ENCODE data around the gene CES2. TPM values are rescaled to one million over a fixed set of nuclear protein-coding genes. Genes with fewer than 3 reads are reported as not detected.
"Not testable (repeated sequence)": the region's sequence is repeated elsewhere in the genome, so short reads cannot be mapped to it uniquely, and the experiment has no call there.

CES2 gene
- total RNA-seq, 3 donors from 2014 or later = 22.6 to 25.3 (median 24.3) TPM

DNA sequence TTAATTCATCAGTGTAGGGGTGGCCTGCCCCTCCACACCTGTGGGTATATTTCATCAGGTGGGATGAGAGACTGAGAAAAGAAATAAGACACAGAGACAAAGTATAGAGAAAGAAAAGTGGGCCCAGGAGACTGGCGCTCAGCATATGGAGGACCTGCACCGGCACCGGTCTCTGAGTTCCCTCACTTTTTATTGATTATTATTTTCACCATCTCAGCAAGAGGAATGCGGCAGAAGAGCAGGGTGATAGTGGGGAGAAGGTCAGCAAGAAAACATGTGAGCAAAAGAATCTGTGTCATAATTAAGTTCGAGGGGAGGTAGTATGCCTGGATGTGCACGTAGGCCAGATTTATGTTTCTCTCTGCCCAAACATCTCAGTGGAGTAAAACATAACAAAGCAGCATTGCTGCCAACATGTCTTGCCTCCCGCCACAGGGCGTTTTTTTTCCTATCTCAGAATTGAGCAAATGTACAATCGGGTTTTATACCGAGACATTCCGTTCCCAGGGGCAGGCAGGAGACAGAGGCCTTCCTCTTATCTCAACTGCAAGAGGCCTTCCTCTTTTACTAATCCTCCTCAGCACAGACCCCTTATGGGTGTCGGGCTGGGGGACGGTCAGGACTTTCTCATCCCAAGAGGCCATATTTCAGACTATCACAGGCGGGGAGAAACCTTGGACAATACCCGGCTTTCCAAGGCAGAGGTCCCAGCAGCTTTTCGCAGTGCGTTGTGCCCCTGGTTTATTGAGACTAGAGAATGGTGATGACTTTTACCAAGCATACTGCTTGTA, 20.2 kb downstream of the CES2 start:
- peaks cover 25% of the 10 kb centered on the region for H3K27me3 Mint-ChIP-seq (ENCODE audit: low read depth)
- ATAC-seq; DNase-seq; H3K4me1 Mint-ChIP-seq (ENCODE audit: low read depth); H3K9me3 Mint-ChIP-seq; H3K36me3 Mint-ChIP-seq (ENCODE audit: insufficient read depth); H3K4me3 Mint-ChIP-seq: not testable (repeated sequence)

DNA sequence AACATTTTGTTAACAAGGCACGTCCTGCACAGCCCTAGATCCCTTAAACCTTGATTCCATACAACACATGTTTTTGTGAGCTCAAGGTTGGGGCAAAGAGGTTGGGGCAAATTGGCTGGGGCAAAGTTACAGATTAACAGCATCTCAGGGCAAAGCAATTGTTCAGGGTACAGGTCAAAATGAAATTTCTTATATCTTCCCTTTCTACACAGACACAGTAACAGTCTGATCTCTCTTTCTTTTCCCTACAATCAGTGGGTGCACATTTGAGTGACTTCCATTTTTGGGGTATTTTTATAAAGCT, 20.8 kb downstream of the CES2 start:
- DNase-seq; H3K4me3 Mint-ChIP-seq; H3K36me3 Mint-ChIP-seq (ENCODE audit: insufficient read depth); H3K9me3 Mint-ChIP-seq; ATAC-seq; H3K4me1 Mint-ChIP-seq (ENCODE audit: low read depth): not testable (repeated sequence)
- peaks cover 23% of the 10 kb centered on the region for H3K27me3 Mint-ChIP-seq (ENCODE audit: low read depth)

DNA sequence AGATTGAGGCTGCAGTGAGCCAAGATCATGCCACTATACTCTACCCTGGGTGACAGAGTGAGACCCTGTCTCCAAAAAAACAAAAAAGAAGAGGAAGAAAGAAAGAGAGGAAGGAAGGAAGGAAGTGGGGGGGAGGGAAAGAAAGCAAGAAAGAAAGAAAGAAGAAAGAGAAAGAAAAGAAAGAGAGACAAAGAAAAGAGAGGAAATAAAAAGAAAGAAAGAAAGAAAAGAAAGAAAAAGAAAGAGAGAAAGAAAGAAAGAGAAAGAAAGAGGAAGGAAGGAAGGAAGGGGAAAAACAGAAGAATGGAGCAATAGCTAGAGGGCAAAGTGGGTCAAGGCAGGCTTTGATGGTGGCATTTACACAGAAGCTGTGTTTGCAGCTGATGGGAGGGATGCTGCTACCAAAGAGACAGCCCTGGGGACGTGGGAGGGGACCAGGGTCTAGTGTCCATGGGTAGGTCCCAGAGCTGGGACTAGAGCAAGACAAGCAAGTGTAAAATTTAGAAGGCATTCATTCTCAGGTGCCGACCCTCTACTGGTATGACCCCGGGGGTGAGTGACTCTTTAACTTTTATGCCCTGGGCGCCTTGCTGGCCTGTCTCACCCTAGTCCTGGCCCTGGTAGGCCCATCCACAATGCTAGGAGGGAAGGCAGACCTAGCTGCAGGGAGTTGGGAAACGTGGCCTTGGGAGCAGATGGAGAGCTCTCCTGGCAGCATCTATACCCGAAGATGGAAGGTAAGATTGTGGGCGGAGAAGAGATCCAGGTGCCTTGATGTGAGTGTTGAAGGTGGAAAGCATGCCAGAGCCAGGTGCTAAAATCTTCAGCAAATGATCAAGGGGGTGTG, 23.8 kb downstream of the CES2 start:
- DNase-seq (no peak), ATAC-seq (no peak)
- H3K4me3 Mint-ChIP-seq = no peak overlapping the region
- H3K9me3 Mint-ChIP-seq = no peaks in the 10 kb centered on the region
- H3K36me3 Mint-ChIP-seq (ENCODE audit: insufficient read depth) = no peaks in the 10 kb centered on the region
- peaks cover 9% of the 10 kb centered on the region for H3K4me1 Mint-ChIP-seq (ENCODE audit: low read depth)
- H3K27me3 Mint-ChIP-seq (ENCODE audit: low read depth) = peaks cover under 1% of the 10 kb centered on the region

DNA sequence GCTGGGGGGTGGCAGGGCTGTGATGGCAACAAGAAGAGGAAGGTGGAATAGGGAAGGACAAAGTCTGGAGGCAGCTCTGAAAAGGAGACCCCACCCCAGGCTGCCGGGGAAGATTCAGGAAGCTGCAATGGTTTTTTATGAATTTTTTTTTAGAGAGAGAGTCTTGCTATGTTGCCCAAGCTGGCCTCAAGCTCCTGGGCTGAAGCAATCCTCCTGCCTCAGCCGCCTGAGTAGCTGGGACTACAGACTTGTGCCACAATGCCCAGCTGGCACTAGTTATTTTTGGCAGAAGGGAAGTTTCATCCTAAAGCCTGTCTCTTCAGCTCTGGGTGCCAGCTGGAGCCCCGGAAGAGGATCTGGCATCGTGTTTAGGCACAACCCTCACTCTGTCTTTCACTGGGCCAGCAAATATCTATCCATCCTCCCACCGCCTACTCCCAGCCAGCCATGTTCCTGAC, 24.4 kb downstream of the CES2 start:
- Mint-ChIP-seq H3K27me3 (ENCODE audit: low read depth) (no peaks in the 10 kb centered on the region), H3K36me3 (ENCODE audit: insufficient read depth) (no peaks in the 10 kb centered on the region), H3K4me3 (no peak overlapping the region), H3K9me3 (no peaks in the 10 kb centered on the region), H3K4me1 (ENCODE audit: low read depth) (peaks cover 9% of the 10 kb centered on the region)
- DNase-seq = no peak
- no peak for ATAC-seq

DNA sequence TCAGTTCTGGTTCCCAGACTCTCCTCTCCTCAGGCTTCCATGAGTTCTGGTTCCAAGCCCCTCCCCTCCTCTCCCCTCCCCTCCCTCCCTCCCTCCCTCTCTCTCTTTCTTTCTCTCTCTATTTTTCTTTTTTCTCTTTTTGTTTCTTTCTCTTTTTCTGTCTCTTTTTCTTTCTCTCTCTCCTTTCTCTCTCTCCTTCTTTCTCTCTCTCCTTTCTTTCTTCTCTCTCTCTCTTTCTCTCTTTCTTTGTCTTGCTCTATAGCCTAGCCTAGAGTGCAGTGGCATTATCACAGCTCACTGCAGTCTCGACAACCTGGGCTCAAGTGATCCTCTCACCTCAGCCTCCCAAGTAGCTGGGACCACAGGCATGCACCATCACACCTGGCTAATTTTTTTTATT, 25.0 kb downstream of the CES2 start:
- H3K9me3 Mint-ChIP-seq = no peaks in the 10 kb centered on the region
- no peak for ATAC-seq
- H3K27me3 Mint-ChIP-seq (ENCODE audit: low read depth) = no peaks in the 10 kb centered on the region
- peaks cover 9% of the 10 kb centered on the region for H3K4me1 Mint-ChIP-seq (ENCODE audit: low read depth)
- DNase-seq = no peak
- no peaks in the 10 kb centered on the region for H3K36me3 Mint-ChIP-seq (ENCODE audit: insufficient read depth)
- H3K4me3 Mint-ChIP-seq = no peak overlapping the region

DNA sequence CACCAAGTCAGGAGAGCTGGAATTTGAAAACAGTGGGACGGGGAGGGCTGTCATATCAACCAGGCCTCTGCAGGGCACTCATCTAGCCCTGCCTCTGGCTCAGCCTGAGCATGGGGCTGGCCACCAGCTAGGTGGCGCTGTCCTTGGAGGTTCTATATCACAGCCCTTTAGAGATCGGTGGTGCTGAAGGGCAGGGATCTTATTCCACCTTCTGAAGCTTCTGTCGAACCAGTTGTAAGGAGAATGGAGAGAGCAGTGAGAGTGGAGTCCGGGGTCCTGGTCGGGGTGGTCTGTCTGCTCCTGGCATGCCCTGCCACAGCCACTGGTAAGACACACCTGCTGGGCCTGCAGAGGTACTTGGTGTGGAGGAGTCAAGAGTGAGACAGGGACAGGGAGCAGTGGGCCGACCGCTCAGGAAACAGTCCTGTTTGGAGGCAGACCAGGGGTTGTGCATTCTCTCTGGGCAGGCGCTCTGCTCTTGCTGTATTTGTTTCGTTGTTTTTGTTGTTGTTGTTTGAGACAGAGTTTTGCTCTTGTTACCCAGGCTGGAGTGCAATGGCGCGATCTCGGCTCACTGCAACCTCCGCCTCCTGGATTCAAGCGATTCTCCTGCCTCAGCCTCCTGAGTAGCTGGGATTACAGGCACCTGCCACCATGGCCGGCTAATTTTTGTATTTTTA, 25.9 kb downstream of the CES2 start, which contains the start of gene CES3:
Gene CES3, plus strand, starts transcription at position 202 of the 680 bp plus-strand sequence. Its CDS starts 42 bp downstream, at position 244.
- no peak within 1 kb of the TSS for H3K4me3 Mint-ChIP-seq
- no peaks in the 10 kb centered on the region for H3K9me3 Mint-ChIP-seq
- H3K4me1 Mint-ChIP-seq (ENCODE audit: low read depth) = peaks cover 9% of the 10 kb centered on the region
- no peaks in the 10 kb centered on the region for H3K36me3 Mint-ChIP-seq (ENCODE audit: insufficient read depth)
- DNase-seq (peak; percentile 42), ATAC-seq (peak; percentile 95 to 96)
- H3K27me3 Mint-ChIP-seq (ENCODE audit: low read depth) = no peaks in the 10 kb centered on the region

DNA sequence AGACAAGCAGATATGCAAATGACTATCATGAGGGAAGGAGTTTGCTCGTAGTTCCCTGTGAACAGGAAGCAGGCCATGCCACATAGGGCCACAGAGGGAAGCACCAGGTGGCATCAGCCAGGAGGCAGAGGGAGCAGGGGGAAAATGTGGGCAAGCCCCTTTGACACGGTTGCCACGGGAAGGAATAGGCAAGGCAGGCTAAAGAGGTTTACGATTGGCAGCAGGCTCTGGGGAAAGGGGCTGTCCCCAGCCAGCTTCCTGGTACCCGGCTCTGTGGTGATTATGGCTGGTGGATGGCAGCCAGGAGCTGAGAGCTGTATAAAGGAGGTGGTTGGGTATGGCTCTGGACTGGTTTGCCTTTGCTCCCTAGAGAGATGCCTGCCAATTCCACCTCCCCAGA, 26.6 kb downstream of the CES2 start:
- Mint-ChIP-seq H3K4me3 (no peak overlapping the region), H3K36me3 (ENCODE audit: insufficient read depth) (no peaks in the 10 kb centered on the region), H3K4me1 (ENCODE audit: low read depth) (peaks cover 9% of the 10 kb centered on the region), H3K27me3 (ENCODE audit: low read depth) (no peaks in the 10 kb centered on the region), H3K9me3 (no peaks in the 10 kb centered on the region)
- ATAC-seq (no peak), DNase-seq (no peak)

DNA sequence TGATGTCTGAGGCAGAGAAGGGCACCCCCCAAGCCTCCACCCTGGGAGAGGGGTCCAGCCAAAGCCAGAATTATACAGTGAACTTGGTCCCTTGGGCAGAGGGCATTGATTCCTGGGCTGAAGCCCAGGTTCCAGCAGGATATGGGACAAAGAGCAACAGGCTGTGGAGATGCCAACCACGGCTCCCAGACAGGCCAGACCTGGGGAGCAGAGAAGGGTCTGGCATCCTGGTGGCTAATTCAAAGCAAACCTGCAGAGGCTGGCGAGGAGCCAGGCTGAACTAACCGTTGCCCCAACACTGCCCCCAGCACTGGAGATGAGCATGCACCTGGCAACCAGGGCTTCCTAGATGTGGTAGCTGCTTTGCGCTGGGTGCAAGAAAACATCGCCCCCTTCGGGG, 28.7 kb downstream of the CES2 start:
- DNase-seq (no peak), ATAC-seq (no peak)
- Mint-ChIP-seq H3K36me3 (ENCODE audit: insufficient read depth) (no peaks in the 10 kb centered on the region), H3K27me3 (ENCODE audit: low read depth) (no peaks in the 10 kb centered on the region), H3K4me3 (no peak overlapping the region), H3K9me3 (no peaks in the 10 kb centered on the region), H3K4me1 (ENCODE audit: low read depth) (peaks cover 5% of the 10 kb centered on the region)

DNA sequence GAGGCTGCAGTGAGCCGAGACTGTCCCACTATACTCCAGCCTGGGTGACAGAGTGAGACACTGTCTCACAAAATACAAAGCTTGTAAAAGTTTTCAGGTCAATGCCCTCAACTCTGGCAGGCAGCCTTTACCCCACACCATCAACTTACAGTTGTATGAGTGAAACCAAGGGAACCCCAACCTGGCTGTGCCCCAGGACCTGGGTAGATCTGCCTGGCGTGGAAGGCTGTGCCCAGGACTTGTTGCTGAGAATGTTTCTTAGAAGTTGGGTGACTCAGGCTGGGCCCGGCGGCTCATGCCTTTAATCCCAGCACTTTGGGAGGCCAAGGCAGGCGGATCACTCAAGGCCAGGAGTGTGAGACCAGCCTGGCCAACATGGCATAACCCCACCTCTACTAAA, 33.5 kb downstream of the CES2 start:
- no peaks in the 10 kb centered on the region for H3K27me3 Mint-ChIP-seq (ENCODE audit: low read depth)
- no peak overlapping the region for H3K4me3 Mint-ChIP-seq
- H3K36me3 Mint-ChIP-seq (ENCODE audit: insufficient read depth) = no peaks in the 10 kb centered on the region
- ATAC-seq (no peak), DNase-seq (no peak)
- no peaks in the 10 kb centered on the region for H3K9me3 Mint-ChIP-seq
- no peaks in the 10 kb centered on the region for H3K4me1 Mint-ChIP-seq (ENCODE audit: low read depth)

DNA sequence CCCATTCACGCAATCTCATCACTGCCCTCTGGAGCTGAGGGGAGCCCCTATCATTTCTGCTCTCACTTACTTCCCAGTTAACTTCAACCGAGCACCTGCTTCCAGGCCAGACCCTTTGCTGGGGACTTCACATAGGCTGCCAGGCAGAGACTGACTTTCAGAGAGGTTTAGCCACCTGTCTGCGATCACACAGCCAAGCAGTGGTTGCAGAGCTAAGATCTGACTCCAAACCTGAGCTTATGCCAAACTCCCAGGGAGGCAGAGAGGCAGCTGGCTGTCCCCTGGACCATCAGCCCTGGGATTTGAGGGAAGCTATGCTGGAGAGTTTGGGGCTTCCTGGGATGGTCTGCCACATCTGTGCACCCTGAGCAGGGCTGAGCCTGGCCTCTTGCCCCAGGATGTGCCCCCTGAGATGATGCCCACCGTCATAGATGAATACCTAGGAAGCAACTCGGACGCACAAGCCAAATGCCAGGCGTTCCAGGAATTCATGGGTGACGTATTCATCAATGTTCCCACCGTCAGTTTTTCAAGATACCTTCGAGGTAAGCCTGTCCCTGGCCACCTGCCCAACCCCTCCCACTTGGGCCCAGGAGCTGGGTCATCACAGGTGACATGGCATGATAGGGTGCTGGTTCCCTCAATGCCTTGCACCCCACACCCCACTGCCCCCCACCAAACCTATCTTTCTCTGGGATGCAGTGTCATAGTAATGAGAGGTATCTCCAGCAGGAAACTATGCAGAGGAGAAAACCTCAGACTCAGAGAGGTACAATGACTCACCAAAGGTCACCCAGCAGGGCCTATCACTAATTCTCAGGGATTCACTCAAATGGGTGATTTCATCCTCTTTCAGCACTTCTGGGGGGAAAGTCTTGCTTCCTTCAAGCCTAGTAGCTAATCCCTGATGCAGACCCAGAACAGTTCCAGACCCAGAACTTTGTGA, 35.7 kb downstream of the CES2 start:
- Mint-ChIP-seq H3K9me3 (no peaks in the 10 kb centered on the region), H3K36me3 (ENCODE audit: insufficient read depth) (no peaks in the 10 kb centered on the region), H3K4me3 (no peak overlapping the region), H3K27me3 (ENCODE audit: low read depth) (peaks cover 1% of the 10 kb centered on the region), H3K4me1 (ENCODE audit: low read depth) (peaks cover 9% of the 10 kb centered on the region)
- DNase-seq (no peak), ATAC-seq (no peak)

DNA sequence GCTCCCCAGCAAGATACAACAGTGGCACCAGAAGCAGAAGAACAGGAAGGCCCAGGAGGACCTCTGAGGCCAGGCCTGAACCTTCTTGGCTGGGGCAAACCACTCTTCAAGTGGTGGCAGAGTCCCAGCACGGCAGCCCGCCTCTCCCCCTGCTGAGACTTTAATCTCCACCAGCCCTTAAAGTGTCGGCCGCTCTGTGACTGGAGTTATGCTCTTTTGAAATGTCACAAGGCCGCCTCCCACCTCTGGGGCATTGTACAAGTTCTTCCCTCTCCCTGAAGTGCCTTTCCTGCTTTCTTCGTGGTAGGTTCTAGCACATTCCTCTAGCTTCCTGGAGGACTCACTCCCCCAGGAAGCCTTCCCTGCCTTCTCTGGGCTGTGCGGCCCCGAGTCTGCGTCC, 37.7 kb downstream of the CES2 start:
- Mint-ChIP-seq H3K4me3 (no peak overlapping the region), H3K9me3 (no peaks in the 10 kb centered on the region), H3K4me1 (ENCODE audit: low read depth) (peaks cover 9% of the 10 kb centered on the region), H3K36me3 (ENCODE audit: insufficient read depth) (no peaks in the 10 kb centered on the region), H3K27me3 (ENCODE audit: low read depth) (peaks cover 3% of the 10 kb centered on the region)
- ATAC-seq (no peak), DNase-seq (no peak)

DNA sequence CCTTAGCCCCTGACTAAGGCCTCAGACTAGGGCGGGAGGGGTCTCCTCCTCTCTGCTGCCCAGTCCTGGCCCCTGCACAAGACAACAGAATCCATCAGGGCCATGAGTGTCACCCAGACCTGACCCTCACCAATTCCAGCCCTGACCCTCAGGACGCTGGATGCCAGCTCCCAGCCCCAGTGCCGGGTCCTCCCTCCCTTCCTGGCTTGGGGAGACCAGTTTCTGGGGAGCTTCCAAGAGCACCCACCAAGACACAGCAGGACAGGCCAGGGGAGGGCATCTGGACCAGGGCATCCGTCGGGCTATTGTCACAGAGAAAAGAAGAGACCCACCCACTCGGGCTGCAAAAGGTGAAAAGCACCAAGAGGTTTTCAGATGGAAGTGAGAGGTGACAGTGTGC, 38.4 kb downstream of the CES2 start:
- H3K27me3 Mint-ChIP-seq (ENCODE audit: low read depth) = peaks cover 3% of the 10 kb centered on the region
- DNase-seq (no peak), ATAC-seq (no peak)
- peaks cover 9% of the 10 kb centered on the region for H3K4me1 Mint-ChIP-seq (ENCODE audit: low read depth)
- H3K9me3 Mint-ChIP-seq = no peaks in the 10 kb centered on the region
- H3K36me3 Mint-ChIP-seq (ENCODE audit: insufficient read depth) = no peaks in the 10 kb centered on the region
- no peak overlapping the region for H3K4me3 Mint-ChIP-seq

DNA sequence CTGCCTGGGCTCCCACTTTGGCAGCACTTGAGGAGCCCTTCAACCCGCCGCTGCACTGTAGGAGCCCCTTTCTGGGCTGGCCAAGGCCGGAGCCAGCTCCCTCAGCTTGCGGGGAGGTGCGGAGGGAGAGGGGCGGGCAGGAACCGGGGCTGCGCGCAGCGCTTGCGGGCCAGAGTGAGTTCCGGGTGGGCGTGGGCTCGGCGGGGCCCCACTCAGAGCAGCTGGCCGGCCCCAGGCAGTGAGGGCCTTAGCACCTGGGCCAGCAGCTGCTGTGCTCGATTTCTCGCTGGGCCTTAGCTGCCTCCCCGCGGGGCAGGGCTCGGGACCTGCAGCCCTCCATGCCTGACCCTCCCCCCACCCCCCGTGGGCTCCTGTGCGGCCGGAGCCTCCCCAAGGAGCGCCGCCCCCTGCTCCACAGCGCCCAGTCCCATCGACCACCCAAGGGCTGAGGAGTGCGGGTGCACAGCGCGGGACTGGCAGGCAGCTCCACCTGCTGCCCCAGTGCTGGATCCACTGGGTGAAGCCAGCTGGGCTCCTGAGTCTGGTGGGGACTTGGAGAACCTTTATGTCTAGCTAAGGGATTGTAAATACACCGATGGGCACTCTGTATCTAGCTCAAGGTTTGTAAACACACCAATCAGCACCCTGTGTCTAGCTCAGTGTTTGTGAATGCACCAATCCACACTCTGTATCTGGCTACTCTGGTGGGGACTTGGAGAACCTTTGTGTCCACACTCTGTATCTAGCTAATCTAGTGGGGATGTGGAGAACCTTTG, 39.0 kb downstream of the CES2 start:
- not testable (repeated sequence) for H3K27me3 Mint-ChIP-seq (ENCODE audit: low read depth); DNase-seq; H3K9me3 Mint-ChIP-seq; ATAC-seq; H3K4me1 Mint-ChIP-seq (ENCODE audit: low read depth); H3K36me3 Mint-ChIP-seq (ENCODE audit: insufficient read depth)
- H3K4me3 Mint-ChIP-seq = peak overlapping the region; percentile 61

Measured in activated T-cell treated with anti-CD3 and anti-CD28 coated beads, Interleukin-2, amount 50 U/mL, for 4 hours (primary cell).